ENCODE measurements around the gene ROR1.

The ROR1 gene

DNA sequence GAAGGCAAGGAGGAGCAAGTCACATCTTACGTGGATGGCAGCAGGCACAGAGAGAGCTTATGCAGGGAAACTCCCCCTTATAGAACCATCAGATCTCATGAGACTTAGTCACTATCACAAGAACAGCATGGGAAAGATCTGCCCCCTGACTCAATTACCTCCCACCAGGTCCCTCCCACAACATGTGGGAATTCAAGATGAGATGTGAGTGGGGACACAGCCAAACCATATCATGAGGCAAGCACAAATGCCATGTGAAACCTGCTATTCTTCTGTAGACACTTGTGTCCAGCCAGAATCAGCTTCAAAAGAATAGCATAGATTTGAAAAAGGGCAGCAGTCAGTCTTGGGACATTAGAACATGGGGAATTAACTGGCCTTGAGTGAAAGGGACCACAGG is 397.4 kb downstream of the ROR1 start:
- H3K36me3 ChIP-seq (replicated peaks) = no peaks in the 10 kb centered on the region
- DNase-seq (ENCODE audit: low spot score in 2 of 2) = no peak
- in situ Hi-C loops (cut with MboI; ENCODE audit: low sequenced_read_pairs) = no loop called here
- H3K4me1 ChIP-seq = peaks cover 4% of the 10 kb centered on the region; the same call in 1 of the 2 replicates
- H3K9me3 ChIP-seq = no peaks in the 10 kb centered on the region; the same call in 1 of the 2 replicates
- H3K27me3 ChIP-seq (ENCODE audit: low read depth) = peaks cover 14% of the 10 kb centered on the region
- no peak overlapping the region for H3K4me3 ChIP-seq

DNA sequence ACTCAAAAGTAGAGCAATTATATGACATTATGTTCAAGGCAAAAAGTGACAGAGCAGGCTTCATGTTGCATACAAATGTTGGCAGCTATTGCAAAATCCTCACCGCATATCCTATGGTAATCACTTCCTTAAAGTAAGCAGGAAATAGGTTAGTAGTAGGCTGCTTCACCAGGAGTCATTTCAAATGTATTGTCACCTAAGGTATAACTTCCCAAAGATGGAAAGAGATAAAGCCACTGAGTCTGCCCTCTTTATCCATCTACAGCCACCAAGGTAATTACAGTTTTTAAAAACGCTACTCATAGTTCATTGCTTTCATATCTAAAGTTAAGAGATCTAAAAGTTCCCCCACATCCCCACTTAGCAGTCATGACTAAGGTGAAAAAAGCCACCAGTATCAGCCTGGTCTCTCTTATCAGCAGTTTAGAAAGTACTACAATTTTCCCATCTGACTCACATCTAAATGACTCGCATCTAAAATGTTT is 398.0 kb downstream of the ROR1 start:
- in situ Hi-C loops (cut with MboI; ENCODE audit: low sequenced_read_pairs) = no loop called here
- Histone ChIP-seq H3K4me1 (peaks cover 4% of the 10 kb centered on the region; the same call in 1 of the 2 replicates), H3K9me3 (no peaks in the 10 kb centered on the region; the same call in 1 of the 2 replicates), H3K36me3 (replicated peaks) (no peaks in the 10 kb centered on the region), H3K27me3 (ENCODE audit: low read depth) (peaks cover 16% of the 10 kb centered on the region), H3K4me3 (no peak overlapping the region)
- DNase-seq (ENCODE audit: low spot score in 2 of 2) = no peak

DNA sequence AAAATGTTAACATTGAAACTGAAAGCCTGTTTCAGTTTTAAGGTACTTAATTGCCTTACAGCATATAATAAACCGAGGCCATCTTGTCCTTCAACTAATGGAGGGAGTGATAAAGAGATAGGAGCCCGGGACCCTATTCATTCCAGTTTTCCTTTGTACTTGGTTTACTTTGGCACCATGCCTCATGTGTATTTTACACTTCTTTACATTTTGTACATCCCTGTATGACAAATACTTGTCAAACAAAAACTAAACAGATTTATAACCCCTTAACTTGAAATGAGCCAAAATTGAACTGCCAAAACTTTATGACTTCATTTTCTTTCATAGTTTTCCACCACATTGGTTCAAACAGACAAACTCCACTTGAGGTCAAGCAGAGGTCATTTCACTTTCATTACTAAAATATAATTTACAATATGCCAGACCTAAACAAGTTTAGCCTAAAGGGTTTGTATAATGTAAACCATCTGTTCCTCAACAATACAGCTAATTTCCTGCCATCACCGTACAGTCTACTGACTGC is 398.7 kb downstream of the ROR1 start:
- H3K36me3 ChIP-seq (replicated peaks) = no peaks in the 10 kb centered on the region
- peaks cover 4% of the 10 kb centered on the region; the same call in 1 of the 2 replicates for H3K4me1 ChIP-seq
- in situ Hi-C loops (cut with MboI; ENCODE audit: low sequenced_read_pairs) = no loop called here
- H3K4me3 ChIP-seq = no peak overlapping the region
- DNase-seq (ENCODE audit: low spot score in 2 of 2) = peak in 1 of 2 experiments; percentile 41
- peaks cover 16% of the 10 kb centered on the region for H3K27me3 ChIP-seq (ENCODE audit: low read depth)
- H3K9me3 ChIP-seq = no peaks in the 10 kb centered on the region; the same call in 1 of the 2 replicates

DNA sequence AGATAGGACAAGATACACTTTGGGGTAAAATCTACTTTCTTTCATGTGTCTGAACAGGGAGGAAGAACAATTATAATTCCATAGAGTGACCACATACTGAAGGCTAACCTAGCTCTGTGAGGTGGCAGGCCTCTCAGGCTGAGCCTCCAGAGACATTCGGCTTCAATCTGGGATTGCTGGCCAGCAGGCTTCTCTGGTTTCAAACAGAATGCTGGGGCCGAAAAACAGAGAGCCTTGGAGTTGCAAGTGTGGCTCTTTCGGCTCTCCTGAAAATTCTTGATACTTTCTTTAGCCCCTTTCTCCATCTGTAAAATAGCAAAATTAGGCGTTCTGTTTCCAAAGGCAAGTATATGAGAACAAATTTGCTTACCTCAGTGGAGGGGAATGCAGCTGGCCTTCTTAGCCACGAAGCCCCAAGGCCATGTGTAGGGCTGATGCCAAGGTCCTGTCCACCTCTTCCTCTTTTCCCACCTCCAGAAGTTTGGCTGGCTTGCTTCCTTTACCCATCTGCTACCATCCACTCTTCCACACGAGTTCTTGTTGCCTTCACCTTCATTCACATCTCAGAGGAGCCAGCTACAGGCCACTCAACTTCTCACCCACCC is 399.6 kb downstream of the ROR1 start:
- Histone ChIP-seq H3K9me3 (no peaks in the 10 kb centered on the region; the same call in 1 of the 2 replicates), H3K4me1 (peaks cover 4% of the 10 kb centered on the region; the same call in 1 of the 2 replicates), H3K36me3 (replicated peaks) (no peaks in the 10 kb centered on the region), H3K4me3 (no peak overlapping the region), H3K27me3 (ENCODE audit: low read depth) (peaks cover 19% of the 10 kb centered on the region)
- no peak for DNase-seq (ENCODE audit: low spot score in 2 of 2)
- in situ Hi-C loops (cut with MboI; ENCODE audit: low sequenced_read_pairs) = no loop called here

DNA sequence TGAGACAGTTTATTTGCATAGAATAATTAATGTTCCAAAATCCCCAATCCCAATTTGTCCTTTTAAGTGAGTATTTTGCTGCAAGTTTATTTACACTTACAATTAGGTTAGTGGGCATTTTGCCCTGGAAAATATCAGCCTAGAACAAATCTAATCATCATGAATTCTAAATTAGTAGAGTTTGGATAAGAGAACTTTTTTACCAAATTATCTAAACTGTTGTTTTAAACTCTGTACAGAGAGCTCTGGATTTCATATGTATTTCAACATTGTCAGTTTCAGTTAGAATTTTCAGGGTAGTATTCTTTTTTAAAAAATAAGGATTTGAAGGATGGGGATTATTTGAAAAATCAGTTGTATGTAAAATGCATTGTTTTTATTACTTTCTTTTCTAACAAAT is 401.8 kb downstream of the ROR1 start:
- in situ Hi-C loops (cut with MboI; ENCODE audit: low sequenced_read_pairs) = no loop called here
- peaks cover 4% of the 10 kb centered on the region; the same call in 1 of the 2 replicates for H3K4me1 ChIP-seq
- H3K27me3 ChIP-seq (ENCODE audit: low read depth) = peaks cover 19% of the 10 kb centered on the region
- H3K4me3 ChIP-seq = no peak overlapping the region
- no peak for DNase-seq (ENCODE audit: low spot score in 2 of 2)
- H3K9me3 ChIP-seq = no peaks in the 10 kb centered on the region
- H3K36me3 ChIP-seq (replicated peaks) = no peaks in the 10 kb centered on the region

DNA sequence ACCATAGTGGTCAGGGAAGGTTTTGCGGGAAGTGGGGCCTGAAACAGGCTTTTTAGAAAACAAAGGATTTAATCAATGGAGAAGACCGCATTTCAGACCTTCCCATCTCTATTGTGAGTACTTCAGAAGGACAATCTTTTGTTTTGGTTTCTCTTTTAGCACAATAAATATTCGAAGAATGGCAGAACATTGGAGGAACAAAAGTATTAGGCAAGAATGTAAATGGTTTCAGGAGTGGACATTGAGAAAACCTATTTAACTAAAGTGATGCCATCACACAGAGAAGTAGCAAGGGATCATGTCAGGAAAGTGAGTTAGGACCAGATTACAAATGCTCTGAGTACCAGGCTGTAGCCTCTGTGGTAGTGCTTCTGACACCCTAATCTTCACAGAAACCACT is 402.8 kb downstream of the ROR1 start:
- H3K27me3 ChIP-seq (ENCODE audit: low read depth) = peaks cover 19% of the 10 kb centered on the region
- peaks cover 4% of the 10 kb centered on the region; the same call in 1 of the 2 replicates for H3K4me1 ChIP-seq
- in situ Hi-C loops (cut with MboI; ENCODE audit: low sequenced_read_pairs) = no loop called here
- no peak for DNase-seq (ENCODE audit: low spot score in 2 of 2)
- H3K9me3 ChIP-seq = no peaks in the 10 kb centered on the region
- no peaks in the 10 kb centered on the region for H3K36me3 ChIP-seq (replicated peaks)
- H3K4me3 ChIP-seq = no peak overlapping the region

DNA sequence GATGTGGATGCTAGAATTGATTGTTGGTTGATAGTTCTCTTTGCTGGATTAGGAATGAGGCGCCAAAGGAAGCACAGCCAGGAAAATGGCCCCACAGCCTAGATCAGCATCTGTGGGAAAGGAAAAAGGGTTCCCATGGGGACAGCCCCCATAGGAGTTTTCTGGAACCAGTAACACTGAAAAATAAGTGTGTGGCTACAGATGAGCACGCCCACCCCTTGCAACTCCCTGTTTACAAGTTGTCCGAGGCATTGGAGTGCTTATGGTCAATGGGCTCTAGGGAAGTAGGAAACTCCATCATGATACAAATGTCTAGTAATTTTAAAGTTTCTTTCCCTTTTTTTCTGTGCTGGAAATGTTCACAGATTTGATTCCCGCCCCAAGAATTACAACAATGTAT is 405.8 kb downstream of the ROR1 start:
- DNase-seq (ENCODE audit: low spot score in 2 of 2) = no peak
- in situ Hi-C loops (cut with MboI; ENCODE audit: low sequenced_read_pairs) = no loop called here
- no peaks in the 10 kb centered on the region for H3K9me3 ChIP-seq
- no peak overlapping the region for H3K4me3 ChIP-seq
- no peaks in the 10 kb centered on the region for H3K4me1 ChIP-seq
- H3K36me3 ChIP-seq (replicated peaks) = no peaks in the 10 kb centered on the region
- peaks cover 15% of the 10 kb centered on the region for H3K27me3 ChIP-seq (ENCODE audit: low read depth)

DNA sequence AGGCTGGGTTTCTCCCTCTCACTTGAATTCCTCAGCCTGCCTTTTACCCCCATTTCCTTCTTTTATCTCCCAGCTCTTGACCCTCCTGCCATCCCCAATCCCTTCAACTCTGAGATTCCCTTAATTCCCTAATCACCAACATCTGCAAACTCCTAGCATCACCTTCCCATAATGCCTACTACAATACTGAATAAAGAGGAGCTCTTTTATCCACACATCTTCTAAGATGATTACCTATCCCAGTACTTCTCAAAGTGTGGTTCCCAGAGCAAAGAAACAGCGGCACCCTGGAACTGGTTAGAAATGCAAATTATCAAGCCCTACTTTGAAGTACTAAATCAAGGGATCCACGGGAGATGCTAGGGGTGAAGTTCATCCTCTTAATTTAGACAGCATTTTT is 408.4 kb downstream of the ROR1 start:
- no peaks in the 10 kb centered on the region for H3K9me3 ChIP-seq
- H3K36me3 ChIP-seq (replicated peaks) = no peaks in the 10 kb centered on the region
- no peak for DNase-seq (ENCODE audit: low spot score in 2 of 2)
- in situ Hi-C loops (cut with MboI; ENCODE audit: low sequenced_read_pairs) = no loop called here
- no peaks in the 10 kb centered on the region for H3K4me1 ChIP-seq
- no peak overlapping the region for H3K4me3 ChIP-seq
- peaks cover 6% of the 10 kb centered on the region for H3K27me3 ChIP-seq (ENCODE audit: low read depth)

DNA sequence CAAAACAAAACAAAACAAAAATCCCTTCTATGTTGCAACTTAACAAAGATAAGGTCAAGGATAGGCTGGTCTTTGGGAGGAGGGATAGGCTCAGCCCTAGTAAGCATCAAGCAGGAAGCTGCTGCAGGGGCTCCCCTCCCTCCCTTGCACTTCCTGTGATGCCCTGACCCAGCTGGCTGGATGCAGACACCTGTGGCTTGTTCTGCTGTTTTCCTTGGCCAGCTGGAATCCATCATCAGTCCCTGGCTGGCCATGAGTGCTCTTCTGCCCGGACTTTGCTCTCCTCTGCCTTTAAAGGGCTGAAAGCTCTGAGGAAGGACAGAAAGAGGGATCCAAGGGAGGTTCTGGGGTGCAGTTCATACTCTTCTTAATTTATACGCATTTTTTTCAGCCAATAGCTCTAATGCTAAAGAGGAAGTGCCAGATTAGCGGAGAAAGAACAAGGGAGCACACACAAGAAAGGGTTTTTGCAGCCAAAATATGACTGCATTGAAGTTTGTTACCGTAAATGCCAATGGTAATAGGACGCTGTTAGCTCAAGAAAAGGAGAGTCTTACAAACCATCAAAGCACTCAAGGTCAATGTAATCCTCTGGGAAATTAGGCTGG is 409.7 kb downstream of the ROR1 start:
- no peak for DNase-seq (ENCODE audit: low spot score in 2 of 2)
- no peaks in the 10 kb centered on the region for H3K36me3 ChIP-seq (replicated peaks)
- in situ Hi-C loops (cut with MboI; ENCODE audit: low sequenced_read_pairs) = no loop called here
- no peaks in the 10 kb centered on the region for H3K4me1 ChIP-seq
- no peaks in the 10 kb centered on the region for H3K9me3 ChIP-seq
- peaks cover 3% of the 10 kb centered on the region; the same call in 1 of the 2 replicates for H3K27me3 ChIP-seq (ENCODE audit: low read depth)
- H3K4me3 ChIP-seq = no peak overlapping the region

DNA sequence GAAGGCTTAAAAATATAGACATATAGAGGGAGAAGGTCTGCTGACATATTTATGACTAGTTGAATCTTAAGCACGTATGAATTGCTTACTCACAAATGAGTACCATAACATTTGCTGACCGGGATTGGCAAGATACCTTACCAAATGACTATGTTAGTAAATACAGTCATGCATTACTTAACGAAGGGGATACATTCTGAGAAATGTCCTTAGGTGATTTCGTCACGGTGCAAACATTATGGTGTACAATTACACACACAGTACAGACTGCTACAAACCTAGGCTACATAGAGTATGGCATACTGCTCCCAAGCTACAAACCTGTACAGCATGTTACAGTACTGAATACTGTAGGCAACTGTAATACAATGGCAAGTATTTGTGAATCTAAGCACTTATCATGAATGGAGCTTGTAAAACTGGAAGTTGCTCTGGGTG is 410.2 kb downstream of the ROR1 start:
- Histone ChIP-seq H3K4me3 (no peak overlapping the region), H3K4me1 (no peaks in the 10 kb centered on the region), H3K36me3 (replicated peaks) (no peaks in the 10 kb centered on the region), H3K9me3 (no peaks in the 10 kb centered on the region), H3K27me3 (ENCODE audit: low read depth) (peaks cover 3% of the 10 kb centered on the region; the same call in 1 of the 2 replicates)
- in situ Hi-C loops (cut with MboI; ENCODE audit: low sequenced_read_pairs) = no loop called here
- no peak for DNase-seq (ENCODE audit: low spot score in 2 of 2)

DNA sequence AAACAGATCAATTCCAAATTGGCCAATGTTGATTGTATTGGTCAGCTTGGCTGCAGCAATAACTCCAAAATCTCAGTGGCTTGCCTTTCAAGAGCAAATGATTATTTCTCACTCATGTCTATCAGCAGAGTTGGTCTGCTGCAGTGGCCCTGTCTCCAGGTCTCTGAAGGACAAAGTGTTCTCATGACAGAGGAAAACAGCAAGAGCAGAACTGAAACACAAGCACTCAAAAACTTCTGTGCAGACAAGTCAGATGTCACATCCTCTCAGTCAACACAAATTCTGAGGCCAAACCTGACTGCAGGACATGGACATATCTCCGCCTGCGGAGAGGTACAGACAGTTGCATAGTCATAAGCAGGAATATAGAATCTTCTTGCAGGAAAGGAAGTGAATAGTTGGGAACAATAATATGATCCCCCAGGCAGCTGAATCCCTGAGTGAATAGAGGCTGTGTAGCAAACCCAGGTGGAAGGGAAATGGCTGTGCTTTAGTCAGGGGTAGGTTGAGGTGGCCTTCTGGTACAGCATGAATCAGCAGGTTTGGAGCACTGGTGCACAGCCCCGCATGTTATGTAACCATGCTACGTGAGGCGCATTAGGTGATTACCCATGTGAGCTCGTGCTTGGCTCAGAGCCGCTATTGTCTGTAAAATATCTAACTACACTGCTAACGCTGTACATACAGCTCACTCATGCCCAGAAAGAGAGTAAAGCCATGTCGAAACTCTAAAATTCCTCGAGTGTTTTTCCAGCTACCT is 412.5 kb downstream of the ROR1 start:
- no peaks in the 10 kb centered on the region for H3K9me3 ChIP-seq
- H3K4me3 ChIP-seq = no peak overlapping the region
- H3K36me3 ChIP-seq (replicated peaks) = no peaks in the 10 kb centered on the region
- peaks cover 3% of the 10 kb centered on the region; the same call in 1 of the 2 replicates for H3K27me3 ChIP-seq (ENCODE audit: low read depth)
- no peak for DNase-seq (ENCODE audit: low spot score in 2 of 2)
- H3K4me1 ChIP-seq = no peaks in the 10 kb centered on the region
- in situ Hi-C loops (cut with MboI; ENCODE audit: low sequenced_read_pairs) = no loop called here

DNA sequence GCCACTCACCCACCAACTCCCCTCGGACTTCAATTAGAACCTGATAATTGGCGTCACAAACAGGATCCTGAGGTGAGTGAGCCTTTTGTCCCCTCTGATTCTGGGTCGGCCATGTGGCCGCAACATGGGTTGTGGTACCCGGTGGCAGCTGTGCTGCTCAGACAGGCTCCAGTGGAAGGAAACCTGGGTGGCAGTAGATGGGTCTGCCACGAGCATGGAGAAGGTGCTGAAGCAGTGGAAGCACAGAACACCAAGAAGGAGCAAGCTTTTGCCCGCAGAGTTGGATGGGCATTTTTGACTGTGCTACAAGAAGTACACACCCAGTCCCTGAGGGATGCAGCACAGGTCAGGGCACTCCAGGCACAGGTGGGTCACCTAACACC is 413.1 kb downstream of the ROR1 start:
- in situ Hi-C loops (cut with MboI; ENCODE audit: low sequenced_read_pairs) = no loop called here
- H3K9me3 ChIP-seq = no peaks in the 10 kb centered on the region
- no peaks in the 10 kb centered on the region for H3K4me1 ChIP-seq
- DNase-seq (ENCODE audit: low spot score in 2 of 2) = no peak
- H3K27me3 ChIP-seq (ENCODE audit: low read depth) = peaks cover 3% of the 10 kb centered on the region; the same call in 1 of the 2 replicates
- H3K36me3 ChIP-seq (replicated peaks) = no peaks in the 10 kb centered on the region
- no peak overlapping the region for H3K4me3 ChIP-seq

DNA sequence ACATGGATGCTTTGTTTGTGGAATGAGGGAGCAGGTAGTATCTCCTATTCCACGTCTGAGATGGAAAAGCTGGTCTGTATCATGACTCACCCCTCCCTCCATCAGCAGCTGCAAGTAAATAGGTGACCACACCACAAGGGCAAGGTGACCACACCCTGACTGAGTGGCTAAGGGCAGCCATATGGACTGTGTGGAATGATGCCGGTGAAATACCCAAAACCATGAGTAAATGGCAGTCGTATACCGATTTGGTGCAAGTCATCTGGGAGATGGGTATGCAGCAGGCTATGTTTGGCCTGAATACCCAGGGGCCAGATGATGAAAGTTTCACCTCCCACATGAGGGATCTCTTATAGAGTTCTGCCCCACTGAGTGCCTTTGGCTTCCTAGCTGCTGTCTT is 413.8 kb downstream of the ROR1 start:
- Histone ChIP-seq H3K4me1 (no peaks in the 10 kb centered on the region), H3K4me3 (no peak overlapping the region), H3K36me3 (replicated peaks) (no peaks in the 10 kb centered on the region), H3K27me3 (ENCODE audit: low read depth) (peaks cover 3% of the 10 kb centered on the region; the same call in 1 of the 2 replicates), H3K9me3 (no peaks in the 10 kb centered on the region)
- no peak for DNase-seq (ENCODE audit: low spot score in 2 of 2)
- in situ Hi-C loops (cut with MboI; ENCODE audit: low sequenced_read_pairs) = no loop called here

Measured in HAP-1 (cell line).